Activated naive CD4-positive, alpha-beta T cell treated with anti-CD3 and anti-CD28 coated beads, Interleukin-2, amount 50 U/mL, for 24 hours (primary cell): ENCODE measurements around the gene ARL10.

Experiments used
- H3K27ac Mint-ChIP-seq: one replicate; pipeline ENCODE4 v1.8.0; 2021; ENCODE audit warnings: mild to moderate bottlenecking, mixed read lengths
- H3K27me3 Mint-ChIP-seq: one replicate; pipeline ENCODE4 v1.8.0; 2021; ENCODE audit warnings: mixed read lengths
- H3K36me3 Mint-ChIP-seq: one replicate; pipeline ENCODE4 v1.8.0; 2021; ENCODE audit warnings: mixed read lengths
- H3K4me1 Mint-ChIP-seq: one replicate; pipeline ENCODE4 v1.8.0; 2021; ENCODE audit warnings: mixed read lengths
- H3K4me3 Mint-ChIP-seq: one replicate; pipeline ENCODE4 v1.8.0; 2021; ENCODE audit warnings: mild to moderate bottlenecking, mixed read lengths
- H3K9me3 Mint-ChIP-seq: one replicate; pipeline ENCODE4 v1.8.0; 2021; ENCODE audit warnings: mixed read lengths

ARL10 gene

GRCh38 chr5:176429972-176430371, 64.7 kb downstream of the ARL10 start:
- Mint-ChIP-seq H3K27ac (no peak overlapping the region), H3K36me3 (no peaks in the 10 kb centered on the region), H3K9me3 (no peaks in the 10 kb centered on the region), H3K27me3 (no peaks in the 10 kb centered on the region), H3K4me1 (no peaks in the 10 kb centered on the region), H3K4me3 (no peak overlapping the region)
